ENCODE results near the gene LRCH4.

The LRCH4 gene

DNA sequence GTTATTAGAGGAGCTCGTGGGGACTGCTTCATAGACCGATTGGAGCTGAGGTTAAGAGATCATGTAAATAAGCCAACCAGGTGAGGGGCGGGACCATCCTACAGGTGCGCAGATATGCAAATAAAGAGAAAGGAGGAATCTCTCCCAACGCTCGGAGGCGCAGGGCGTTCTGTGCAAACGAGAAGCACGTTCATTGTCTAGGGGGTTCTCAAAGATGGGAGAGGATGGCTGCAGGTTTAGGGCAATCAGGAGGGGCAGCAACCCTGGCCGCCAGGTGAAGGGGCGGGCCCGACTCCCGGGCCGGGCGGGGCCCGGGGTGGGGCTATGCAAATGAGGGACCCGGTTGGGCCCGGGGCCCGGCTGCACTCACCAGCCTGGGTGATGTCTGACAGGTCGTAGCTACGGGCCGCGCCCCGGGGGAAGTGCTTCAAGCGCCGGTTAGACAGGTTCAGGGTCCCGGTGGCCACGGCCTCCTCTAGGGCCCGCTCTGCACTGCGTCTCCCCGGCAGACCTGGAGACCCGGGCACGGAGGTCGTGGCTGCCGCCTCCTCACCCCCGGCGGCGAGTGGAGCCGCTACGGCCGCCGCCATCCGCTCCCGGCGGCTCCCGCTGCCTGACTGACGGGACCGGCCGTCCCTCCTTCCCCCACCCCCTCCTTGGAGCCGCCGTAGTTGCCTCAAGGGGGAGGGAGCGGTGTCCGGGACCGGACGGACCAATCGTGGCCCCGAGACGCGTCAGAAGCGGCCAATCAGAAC lies at the start of gene LRCH4:
Gene LRCH4 (minus strand): TSS at position 619 of the 755 bp plus-strand sequence. CDS start 29 bp downstream, at position 590.
- H3K4me3 ChIP-seq (ENCODE audit: low read depth, low read length): peak within 1 kb of the TSS; percentile 84

- H3K4me3 ChIP-seq (ENCODE audit: low read depth, low read length): peak overlapping the region; percentile 44
Measured at GRCh38 chr7:100632951-100633717, 47.2 kb upstream of the LRCH4 start.

DNA sequence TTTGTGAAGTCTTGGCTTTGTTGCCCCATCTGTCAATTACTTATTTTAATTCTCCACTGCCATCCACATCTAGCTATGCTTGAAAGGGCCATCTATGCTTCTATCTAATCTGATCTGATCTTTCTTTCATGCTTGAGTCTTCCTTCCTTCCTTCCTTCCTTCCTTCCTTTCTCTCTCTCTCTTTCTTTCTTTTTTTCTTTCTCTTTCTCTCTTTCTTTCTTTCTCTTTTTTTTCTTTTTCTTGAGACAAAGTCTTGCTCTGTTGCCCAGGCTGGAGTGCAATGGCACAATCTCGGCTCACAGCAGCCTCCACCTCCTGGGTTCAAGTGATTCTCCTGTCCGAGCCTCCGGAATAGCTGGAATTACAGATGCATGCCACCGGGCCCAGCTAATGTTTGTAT lies 44.1 kb upstream of the LRCH4 start:
- no peak overlapping the region for H3K4me3 ChIP-seq (ENCODE audit: low read depth, low read length)

GRCh38 chr7:100629117-100629716 lies 43.3 kb upstream of the LRCH4 start:
- no peak overlapping the region for H3K4me3 ChIP-seq (ENCODE audit: low read depth, low read length)

DNA sequence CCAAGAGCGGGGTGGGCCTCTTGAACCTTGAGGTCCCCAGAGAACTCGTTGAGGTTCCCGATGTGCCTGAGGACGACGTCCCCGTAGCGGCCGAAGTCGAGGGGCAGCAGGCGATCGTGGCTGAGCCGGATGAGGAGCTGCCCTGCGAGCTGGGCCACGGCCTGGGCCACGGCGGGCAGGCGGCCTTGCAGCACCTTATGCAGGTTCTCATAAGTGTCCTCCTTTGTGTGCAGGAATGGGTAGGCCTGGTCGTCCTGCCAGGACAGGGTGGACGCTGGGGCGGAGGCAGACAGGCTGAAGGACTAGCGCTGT lies 41.3 kb upstream of the LRCH4 start:
- H3K4me3 ChIP-seq (ENCODE audit: low read depth, low read length): no peak overlapping the region

DNA sequence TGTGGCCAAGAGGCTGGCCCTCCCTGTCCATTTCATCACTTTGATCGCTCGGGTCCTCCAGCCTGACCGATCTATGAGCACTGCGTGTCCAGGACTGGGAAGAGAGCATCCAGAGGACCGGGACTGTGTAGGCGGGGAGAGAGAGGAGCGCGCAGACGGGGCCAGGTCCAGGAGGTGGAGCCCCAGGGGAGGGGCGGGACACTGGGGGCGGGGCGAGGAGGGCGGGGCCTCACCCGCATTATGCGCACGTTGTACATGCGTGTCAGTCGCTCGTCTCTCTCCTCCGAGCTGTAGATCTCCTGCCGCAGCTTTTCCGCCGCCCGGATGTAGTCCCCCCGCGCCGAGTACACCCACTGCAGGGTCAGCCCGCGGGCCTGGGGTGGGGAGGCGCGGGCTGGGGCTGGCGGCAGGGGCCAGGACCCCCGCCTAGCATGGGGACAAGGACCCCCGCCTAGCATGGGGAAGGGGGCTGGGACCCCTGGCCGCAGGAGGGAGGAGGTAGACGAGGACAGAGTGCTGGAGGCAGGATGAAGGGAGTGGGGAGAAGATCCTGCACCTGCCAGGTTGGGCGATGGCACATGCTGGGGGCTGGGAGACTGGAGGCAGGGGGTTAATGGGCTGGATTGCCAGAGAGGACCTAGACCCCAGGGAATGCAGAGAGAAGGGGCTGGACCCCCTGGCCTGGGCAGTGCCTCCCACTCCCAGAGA lies 40.8 kb upstream of the LRCH4 start:
- peak overlapping the region; percentile 17 for H3K4me3 ChIP-seq (ENCODE audit: low read depth, low read length)

- H3K4me3 ChIP-seq (ENCODE audit: low read depth, low read length): no peak overlapping the region
Measured at GRCh38 chr7:100626055-100626454, 40.1 kb upstream of the LRCH4 start.

GRCh38 chr7:100623951-100624824 lies 38.3 kb upstream of the LRCH4 start:
- H3K4me3 ChIP-seq (ENCODE audit: low read depth, low read length): no peak overlapping the region

DNA sequence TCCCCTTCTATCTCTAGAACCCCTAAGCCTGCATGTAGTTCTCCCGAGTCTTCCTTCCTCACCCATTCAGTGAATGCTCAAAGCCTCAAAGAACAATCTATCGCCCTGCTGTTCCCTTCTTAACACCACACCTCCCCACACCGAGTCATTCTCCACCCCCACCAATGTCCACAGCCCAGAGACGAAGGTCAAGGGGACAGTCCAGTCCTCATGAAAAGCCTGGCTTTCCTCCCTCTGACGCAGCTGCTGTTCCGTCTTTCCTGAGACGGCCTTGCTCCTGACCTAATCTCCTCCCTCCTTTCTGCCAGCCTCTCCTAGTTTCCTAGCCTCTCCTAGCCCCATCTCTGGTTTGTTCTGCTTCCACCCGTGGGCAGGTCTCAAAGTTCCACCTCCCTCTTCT lies 35.6 kb upstream of the LRCH4 start:
- H3K4me3 ChIP-seq (ENCODE audit: low read depth, low read length): no peak overlapping the region

GRCh38 chr7:100620804-100621203 lies 34.9 kb upstream of the LRCH4 start:
- no peak overlapping the region for H3K4me3 ChIP-seq (ENCODE audit: low read depth, low read length)

- no peak overlapping the region for H3K4me3 ChIP-seq (ENCODE audit: low read depth, low read length)
Measured at GRCh38 chr7:100620239-100620638, 34.3 kb upstream of the LRCH4 start.

GRCh38 chr7:100614308-100614861 lies 28.5 kb upstream of the LRCH4 start:
- no peak overlapping the region for H3K4me3 ChIP-seq (ENCODE audit: low read depth, low read length)

DNA sequence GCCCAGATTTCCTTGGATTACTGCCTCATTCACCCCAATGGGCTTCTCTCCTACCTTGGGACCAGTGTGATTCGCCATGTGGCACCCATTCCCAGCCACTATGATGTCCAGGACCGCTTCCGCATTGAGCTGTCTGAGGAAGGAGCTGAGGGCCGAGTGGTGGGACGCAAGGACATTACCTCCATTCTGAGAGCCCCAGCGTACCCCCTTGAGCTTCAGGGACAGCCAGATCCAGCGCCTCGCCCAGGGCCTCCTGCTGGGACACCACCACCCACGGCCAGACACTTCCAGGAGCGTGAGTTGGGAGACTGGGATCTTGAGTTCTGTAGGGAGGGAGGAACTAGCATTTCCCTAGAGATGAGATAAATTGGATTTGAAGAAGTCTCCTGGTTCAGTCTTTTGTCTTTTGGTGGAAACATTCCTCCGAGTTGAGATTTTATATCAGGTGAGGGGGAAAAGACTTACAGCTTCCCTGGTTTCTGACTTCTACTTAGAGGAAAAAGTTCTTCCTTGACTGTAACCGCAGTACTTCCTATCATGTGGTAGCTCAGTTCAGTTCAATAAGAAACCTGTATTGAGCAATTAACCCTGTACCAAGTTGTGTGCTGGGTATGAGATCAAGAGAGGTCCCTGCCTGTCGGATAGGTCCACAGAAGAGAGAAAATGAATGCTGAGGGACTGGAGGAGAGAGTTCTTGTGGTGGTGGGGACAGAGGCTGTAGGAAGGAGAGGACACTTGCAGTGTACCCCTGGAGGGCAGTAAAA lies 27.7 kb upstream of the LRCH4 start:
- no peak overlapping the region for H3K4me3 ChIP-seq (ENCODE audit: low read depth, low read length)

GRCh38 chr7:100612730-100613390 lies 26.9 kb upstream of the LRCH4 start:
- H3K4me3 ChIP-seq (ENCODE audit: low read depth, low read length): peak overlapping the region; percentile 47

GRCh38 chr7:100611983-100612729 lies 26.2 kb upstream of the LRCH4 start, which contains the start of gene MOSPD3:
TSS of gene MOSPD3 (plus strand) at chr7:100612540. CDS start at chr7:100612792, 252 bp downstream.
- H3K4me3 ChIP-seq (ENCODE audit: low read depth, low read length): peak within 1 kb of the TSS; percentile 72

GRCh38 chr7:100609958-100610357 lies 24.0 kb upstream of the LRCH4 start:
- H3K4me3 ChIP-seq (ENCODE audit: low read depth, low read length): no peak overlapping the region

DNA sequence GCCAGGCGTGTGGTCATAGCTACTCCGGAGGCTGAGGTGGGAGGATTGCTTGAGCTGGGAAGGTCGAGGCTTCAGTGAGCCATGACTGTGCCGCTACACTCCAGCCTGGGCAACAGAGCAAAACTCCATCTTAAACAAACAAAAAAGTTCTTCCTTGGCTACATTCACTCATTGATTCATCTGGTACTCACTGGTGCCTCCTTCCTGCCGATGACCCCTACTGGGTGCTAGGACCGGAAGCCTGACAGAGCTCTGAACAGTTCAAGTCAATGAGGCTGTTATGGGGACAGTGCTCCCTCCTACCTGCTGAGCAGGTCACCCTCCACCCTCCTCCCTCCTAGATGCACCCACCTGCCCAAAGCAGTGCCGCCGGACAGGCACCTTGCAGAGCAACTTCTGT lies 21.2 kb upstream of the LRCH4 start:
- H3K4me3 ChIP-seq (ENCODE audit: low read depth, low read length): no peak overlapping the region

- no peak overlapping the region for H3K4me3 ChIP-seq (ENCODE audit: low read depth, low read length)
Measured at GRCh38 chr7:100606313-100606712, 20.4 kb upstream of the LRCH4 start.

Data from iPS-11a (cell line).